Measurements from ENCODE around the gene TRAF6.
"Not testable (repeated sequence)": the region's sequence is repeated elsewhere in the genome, so short reads cannot be mapped to it uniquely, and the experiment has no call there.

Gene TRAF6

GRCh38 chr11:36492724-36493304, 17.3 kb downstream of the TRAF6 start:
- DNase-seq, result peak; percentile 52

GRCh38 chr11:36490026-36490806, 19.9 kb downstream of the TRAF6 start:
- DNase-seq, result no peak

GRCh38 chr11:36488096-36488495, 22.0 kb downstream of the TRAF6 start:
- no peak for DNase-seq

DNA sequence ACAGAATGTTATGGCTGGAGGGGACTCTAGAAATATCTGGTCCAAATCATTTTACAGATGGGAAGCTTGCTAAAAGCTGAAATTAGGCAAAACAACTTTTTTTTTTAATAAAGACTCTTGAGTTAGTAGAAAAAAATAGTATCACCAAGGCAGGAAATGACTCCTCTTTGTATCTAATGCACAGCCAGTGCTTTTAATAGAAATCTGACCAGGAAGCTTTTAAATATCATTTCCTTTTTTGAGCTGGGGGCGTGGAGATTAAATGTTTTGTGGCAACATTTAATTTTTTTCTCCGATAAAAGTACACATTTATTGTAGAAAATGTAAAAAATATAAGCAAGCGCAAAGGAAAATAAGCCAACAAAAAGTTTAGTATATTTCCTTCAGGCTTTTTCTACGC, 22.5 kb downstream of the TRAF6 start:
- DNase-seq, result no peak

DNA sequence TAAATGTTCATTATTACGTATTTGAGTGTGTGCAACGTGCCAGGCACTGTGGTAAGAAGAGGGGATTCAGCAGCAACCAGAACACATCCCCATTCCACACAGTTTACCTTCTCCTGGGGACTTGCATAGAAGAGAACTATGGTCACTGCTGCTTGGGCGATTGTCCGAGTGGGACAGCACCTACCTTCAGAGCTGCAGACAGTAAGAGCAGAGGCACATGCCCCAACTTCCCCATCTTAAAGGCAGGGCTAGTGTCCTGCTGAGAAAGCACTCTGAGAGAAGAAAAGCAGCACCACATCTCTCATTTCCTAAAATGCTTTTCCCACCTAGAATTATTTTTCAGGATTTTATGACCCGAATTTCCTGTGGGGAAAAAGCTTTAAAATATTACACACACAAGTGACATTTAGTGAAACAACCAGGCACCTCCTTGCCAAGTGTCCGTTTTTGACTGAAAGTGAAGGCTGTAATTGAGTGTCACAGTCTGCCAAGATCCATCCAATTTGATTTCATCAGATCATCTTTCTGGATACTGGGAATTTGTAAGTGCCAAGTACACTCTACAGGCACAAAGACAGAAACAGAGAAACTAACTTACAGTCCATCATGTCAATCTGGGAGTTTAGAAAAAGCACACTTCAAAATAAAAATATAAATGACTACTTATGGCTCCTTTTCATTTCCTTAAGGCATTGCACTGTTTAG, 24.6 kb downstream of the TRAF6 start:
- DNase-seq, result no peak

- DNase-seq, result not testable (repeated sequence)
These were observed 27.0 kb downstream of the TRAF6 start for GRCh38 chr11:36483042-36483441.

GRCh38 chr11:36480833-36481232, 29.2 kb downstream of the TRAF6 start:
- no peak for DNase-seq

DNA sequence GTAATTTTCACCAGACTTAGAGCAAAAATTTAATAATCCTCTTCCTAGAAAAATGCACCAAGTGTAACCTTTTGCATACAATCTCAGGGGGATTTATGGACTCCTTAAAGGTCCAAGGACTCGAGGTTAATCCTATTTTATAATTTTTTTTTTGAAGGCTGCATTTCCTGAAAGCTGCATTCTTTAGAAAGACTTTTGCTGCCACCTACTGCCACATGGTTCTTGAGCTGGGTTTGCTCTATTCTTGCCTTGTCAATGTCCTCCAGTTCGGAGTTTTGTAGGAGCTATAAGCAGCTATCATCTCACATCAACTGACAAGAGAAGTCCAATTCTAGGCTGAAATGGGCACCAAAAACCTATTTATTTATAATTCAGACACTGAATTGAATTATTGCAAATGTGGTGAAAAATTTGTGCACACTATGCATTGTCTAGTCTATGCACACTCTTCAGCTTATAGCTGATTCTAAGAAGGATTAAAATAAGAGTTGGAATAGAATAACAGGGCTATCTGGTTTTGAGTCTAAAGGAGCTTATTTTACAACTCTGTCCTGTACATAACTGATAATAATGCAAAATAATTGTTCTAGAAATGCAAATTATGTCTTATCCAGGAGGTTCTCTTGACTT, 31.3 kb downstream of the TRAF6 start:
- DNase-seq, result peak; percentile 41

DNA sequence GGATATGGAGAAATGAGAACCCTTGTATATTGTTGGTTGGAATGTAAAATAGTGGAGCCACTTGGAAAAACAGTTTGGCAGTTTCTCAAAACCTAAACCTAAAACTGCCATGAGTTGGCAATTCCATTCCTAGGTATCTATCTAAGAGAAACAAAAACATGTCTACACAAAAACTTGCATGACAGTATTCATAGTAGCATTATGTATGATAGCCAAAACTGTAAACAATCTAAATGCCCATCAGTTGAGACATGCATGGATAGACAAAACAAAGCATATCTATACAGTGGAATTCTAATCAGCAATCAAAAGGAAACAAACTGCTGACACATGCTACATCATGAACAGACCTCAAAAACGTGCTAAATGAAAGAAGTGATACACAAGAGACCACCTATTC, 34.9 kb downstream of the TRAF6 start:
- DNase-seq, result no peak

DNA sequence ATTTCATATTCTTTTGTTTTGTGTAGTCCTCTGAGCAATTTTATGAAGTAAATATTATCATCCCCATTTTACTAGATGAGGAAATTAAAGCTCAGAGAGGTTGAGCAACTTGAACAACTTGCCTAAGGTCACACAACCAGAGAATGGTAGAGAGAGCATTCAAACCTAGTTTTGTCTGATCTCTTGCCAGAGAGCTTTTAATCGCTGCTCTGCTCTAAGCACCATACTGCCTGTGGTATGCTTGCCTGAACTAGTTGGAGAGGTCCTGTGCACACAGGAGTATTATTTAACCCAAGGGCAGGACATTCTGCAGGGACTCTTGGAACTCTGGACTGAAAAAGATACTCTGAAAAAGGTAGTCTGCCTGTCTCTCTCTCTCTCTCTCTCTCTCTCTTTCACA, 38.5 kb downstream of the TRAF6 start:
- no peak for DNase-seq

GRCh38 chr11:36469881-36470802, 39.9 kb downstream of the TRAF6 start:
- DNase-seq, result no peak

DNA sequence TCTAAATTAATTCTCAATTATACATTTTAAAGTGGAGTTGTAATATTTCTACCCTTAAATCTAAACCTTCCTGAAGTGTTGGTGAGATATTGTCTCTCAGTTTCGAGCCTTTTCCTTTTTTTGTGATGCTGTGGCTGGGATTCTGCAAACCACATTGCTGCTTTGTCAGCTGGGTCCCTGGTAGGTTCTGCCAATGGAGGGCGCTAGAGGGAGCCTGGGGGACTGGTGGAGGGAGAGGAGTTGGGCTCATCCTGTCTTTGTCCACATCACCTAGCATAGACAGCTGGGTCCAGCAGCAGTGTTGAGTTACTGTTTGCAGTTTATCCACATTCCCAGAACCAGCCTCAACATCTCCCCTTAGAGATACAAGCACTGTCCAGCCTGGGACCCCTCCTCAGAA, 41.0 kb downstream of the TRAF6 start:
- DNase-seq, result no peak

- DNase-seq, result no peak
These were observed 42.2 kb downstream of the TRAF6 start for GRCh38 chr11:36467916-36468315.

DNA sequence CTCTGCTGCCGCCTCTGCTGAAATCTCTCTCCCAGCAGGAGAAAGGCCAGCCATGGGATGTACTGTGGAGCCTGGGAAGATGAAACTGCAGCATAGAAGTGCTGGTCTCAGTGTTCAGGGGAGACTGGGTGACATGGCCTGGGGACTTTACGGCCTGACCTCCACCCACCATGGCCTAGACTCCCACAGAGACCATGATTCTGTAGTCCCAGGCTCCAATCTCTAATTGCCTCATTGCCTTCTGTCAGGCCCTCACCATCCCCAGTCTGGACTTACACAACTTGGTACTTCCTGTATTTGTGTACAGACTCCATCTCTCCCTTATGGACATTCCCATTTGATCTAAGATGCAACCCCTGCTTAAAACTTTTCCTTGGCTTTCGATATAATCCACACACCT, 43.1 kb downstream of the TRAF6 start:
- no peak for DNase-seq

DNA sequence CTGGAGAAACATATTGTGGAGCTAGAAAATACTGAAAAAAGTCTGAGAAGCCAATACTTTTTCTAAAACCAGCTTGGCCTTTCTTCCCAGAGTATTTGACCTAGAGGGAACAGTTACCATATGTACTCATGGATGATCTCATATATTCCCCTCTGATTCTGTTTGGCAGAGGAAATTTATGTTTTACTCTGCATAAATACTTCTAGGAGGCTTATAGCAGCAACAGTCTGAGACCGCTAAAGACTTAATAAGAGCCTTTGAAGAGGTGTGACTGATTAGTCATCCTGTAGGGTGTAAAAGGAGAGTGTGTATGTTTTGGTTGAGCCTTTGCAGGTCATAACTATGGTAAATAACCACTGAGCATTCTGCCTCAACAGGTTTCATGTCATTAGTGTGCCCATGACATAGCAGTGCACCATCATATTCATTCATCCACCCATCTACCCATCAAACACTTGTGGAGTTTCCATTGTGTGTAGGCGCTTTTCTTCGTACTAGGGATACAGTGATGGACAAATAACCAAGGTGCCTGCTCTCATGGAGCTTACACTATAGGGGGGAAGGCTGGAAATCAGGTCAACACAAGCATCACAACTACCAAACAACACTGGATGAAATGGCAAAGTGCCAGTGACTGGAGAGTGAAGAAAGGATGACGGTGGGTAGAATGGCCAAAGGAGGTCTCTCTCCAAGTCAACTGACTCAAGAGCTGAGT, 44.5 kb downstream of the TRAF6 start:
- no peak for DNase-seq

GRCh38 chr11:36464720-36465119, 45.4 kb downstream of the TRAF6 start:
- DNase-seq, result no peak

DNA sequence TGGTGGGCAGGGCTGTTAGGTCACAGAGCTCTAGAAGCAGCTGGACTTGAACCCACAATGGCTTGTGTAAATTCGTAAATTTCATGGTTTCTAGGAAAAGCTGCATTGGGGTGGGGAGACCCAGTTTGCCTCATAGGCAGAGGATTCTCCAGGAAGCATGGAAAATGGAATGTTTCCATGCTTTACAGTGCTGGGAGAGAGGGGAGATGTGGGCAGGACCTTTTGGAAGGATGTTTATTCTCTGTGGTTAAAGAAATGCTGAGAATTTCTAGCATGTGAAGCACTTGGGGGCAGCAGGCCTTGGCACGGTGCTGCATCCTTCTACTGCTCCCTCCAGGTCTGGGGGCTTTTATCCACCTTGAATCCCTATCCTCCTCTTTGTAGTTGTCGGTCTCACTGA, 46.3 kb downstream of the TRAF6 start:
- peak; percentile 18 for DNase-seq

GRCh38 chr11:36462321-36462720, 47.8 kb downstream of the TRAF6 start:
- DNase-seq, result no peak

- no peak for DNase-seq
These were observed 49.9 kb downstream of the TRAF6 start for GRCh38 chr11:36460220-36460619.

- DNase-seq, result no peak
These were observed 51.0 kb downstream of the TRAF6 start for GRCh38 chr11:36459046-36459445.

GRCh38 chr11:36458129-36458915, 51.8 kb downstream of the TRAF6 start:
- no peak for DNase-seq
